ENCODE results near the gene SNCG.

DNA sequence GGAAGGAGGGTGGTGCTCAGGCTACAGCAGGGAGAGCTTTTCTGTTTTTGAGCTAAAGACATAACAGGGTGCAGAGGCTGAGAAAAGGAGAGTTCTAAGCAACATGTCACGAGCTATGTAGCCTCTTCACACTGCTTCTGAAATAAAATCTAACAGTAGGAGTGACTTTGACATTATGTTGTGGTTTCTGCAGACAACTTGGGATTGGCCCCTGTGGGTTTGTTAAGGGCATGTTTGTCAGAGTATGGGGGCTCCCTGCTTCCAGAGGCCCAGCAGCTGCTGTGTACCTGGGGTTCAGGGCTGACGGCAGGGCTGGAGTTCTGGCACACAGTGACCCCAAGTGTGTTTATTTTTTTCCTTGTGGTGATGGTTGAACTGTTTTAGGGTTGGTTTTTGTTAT, 25.7 kb upstream of the SNCG start:
- TF ChIP-seq, protein P1, sequence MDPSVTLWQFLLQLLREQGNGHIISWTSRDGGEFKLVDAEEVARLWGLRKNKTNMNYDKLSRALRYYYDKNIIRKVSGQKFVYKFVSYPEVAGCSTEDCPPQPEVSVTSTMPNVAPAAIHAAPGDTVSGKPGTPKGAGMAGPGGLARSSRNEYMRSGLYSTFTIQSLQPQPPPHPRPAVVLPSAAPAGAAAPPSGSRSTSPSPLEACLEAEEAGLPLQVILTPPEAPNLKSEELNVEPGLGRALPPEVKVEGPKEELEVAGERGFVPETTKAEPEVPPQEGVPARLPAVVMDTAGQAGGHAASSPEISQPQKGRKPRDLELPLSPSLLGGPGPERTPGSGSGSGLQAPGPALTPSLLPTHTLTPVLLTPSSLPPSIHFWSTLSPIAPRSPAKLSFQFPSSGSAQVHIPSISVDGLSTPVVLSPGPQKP (IDR thresholded peaks at IDR 0.05; ENCODE audit: low read depth, low read length) = no peak
- TF ChIP-seq, protein P2, sequence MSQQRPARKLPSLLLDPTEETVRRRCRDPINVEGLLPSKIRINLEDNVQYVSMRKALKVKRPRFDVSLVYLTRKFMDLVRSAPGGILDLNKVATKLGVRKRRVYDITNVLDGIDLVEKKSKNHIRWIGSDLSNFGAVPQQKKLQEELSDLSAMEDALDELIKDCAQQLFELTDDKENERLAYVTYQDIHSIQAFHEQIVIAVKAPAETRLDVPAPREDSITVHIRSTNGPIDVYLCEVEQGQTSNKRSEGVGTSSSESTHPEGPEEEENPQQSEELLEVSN (IDR thresholded peaks at IDR 0.05; ENCODE audit: borderline replicate concordance, low read depth) = no peak
- TF ChIP-seq, protein P3, sequence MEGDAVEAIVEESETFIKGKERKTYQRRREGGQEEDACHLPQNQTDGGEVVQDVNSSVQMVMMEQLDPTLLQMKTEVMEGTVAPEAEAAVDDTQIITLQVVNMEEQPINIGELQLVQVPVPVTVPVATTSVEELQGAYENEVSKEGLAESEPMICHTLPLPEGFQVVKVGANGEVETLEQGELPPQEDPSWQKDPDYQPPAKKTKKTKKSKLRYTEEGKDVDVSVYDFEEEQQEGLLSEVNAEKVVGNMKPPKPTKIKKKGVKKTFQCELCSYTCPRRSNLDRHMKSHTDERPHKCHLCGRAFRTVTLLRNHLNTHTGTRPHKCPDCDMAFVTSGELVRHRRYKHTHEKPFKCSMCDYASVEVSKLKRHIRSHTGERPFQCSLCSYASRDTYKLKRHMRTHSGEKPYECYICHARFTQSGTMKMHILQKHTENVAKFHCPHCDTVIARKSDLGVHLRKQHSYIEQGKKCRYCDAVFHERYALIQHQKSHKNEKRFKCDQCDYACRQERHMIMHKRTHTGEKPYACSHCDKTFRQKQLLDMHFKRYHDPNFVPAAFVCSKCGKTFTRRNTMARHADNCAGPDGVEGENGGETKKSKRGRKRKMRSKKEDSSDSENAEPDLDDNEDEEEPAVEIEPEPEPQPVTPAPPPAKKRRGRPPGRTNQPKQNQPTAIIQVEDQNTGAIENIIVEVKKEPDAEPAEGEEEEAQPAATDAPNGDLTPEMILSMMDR (IDR thresholded peaks at IDR 0.05) = no peak
- TF ChIP-seq HOXA7 (CRISPR knock-in tag; IDR thresholded peaks at IDR 0.05) (no peak), HEYL (CRISPR knock-in tag; IDR thresholded peaks at IDR 0.05) (no peak), REST (IDR thresholded peaks at IDR 0.05) (no peak), PHF8 (IDR thresholded peaks at IDR 0.05; ENCODE audit: borderline replicate concordance, low read depth) (no peak)
- TF ChIP-seq, protein P4, sequence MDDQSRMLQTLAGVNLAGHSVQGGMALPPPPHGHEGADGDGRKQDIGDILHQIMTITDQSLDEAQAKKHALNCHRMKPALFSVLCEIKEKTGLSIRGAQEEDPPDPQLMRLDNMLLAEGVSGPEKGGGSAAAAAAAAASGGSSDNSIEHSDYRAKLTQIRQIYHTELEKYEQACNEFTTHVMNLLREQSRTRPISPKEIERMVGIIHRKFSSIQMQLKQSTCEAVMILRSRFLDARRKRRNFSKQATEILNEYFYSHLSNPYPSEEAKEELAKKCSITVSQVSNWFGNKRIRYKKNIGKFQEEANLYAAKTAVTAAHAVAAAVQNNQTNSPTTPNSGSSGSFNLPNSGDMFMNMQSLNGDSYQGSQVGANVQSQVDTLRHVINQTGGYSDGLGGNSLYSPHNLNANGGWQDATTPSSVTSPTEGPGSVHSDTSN (IDR thresholded peaks at IDR 0.05) = no peak
